GM19193 (cell line): ENCODE results near the gene KCTD12.

Experiments used
- POLR2A ChIP-seq: IDR thresholded peaks from 4 replicates; pipeline ENCODE4 v1.6.1; 2011; ENCODE audit not compliant: insufficient read depth, insufficient read length; ENCODE audit errors: extremely low read depth

KCTD12 gene

GRCh38 chr13:76886292-76887075, at the start of gene KCTD12:
TSS of gene KCTD12 (minus strand) at chr13:76886405. CDS start at chr13:76886148, 257 bp downstream.
- TF ChIP-seq POLR2A: peak; percentile 89

DNA sequence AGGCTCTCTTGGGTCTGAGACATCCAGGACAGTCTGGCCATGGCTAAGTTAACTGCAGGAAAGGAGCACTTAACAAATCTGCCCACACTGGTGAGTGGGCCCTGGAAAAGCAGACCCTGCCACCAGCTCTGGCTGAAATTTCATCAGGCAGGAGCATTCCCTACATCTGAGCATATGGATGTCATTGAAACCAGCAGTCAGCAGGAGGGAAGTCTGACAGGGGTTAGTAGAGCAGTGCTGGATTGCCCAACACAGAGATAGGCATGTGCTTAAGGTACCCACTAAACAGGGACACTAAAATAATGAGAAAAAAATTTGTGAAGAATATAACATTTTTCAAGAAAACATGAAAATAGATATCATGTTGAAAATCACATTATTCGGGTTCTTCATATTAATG, 48.5 kb upstream of the KCTD12 start:
- no peak for TF ChIP-seq POLR2A

GRCh38 chr13:76932076-76932475, 45.9 kb upstream of the KCTD12 start:
- TF ChIP-seq POLR2A: no peak

- no peak for TF ChIP-seq POLR2A
Observed at GRCh38 chr13:76929851-76930374, 43.7 kb upstream of the KCTD12 start.

GRCh38 chr13:76929320-76929719, 43.1 kb upstream of the KCTD12 start:
- TF ChIP-seq POLR2A: no peak

DNA sequence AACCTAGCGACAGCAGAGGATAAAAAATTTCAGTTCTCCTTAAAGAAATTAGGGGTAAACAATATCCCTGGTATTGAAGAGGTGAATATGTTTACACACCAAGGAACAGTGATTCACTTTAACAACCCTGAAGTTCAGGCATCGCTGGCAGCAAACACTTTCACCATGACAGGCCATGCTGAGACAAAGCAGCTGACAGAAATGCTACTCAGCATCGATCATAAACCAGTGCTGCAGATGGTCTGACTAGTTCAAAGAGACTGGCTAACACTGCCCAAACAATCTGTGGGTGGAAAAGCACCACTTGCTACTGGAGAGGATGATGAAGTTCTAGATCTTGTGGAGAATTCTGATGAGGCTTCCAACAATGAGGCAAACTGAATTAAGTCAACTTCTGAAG, 42.3 kb upstream of the KCTD12 start:
- TF ChIP-seq POLR2A: no peak

DNA sequence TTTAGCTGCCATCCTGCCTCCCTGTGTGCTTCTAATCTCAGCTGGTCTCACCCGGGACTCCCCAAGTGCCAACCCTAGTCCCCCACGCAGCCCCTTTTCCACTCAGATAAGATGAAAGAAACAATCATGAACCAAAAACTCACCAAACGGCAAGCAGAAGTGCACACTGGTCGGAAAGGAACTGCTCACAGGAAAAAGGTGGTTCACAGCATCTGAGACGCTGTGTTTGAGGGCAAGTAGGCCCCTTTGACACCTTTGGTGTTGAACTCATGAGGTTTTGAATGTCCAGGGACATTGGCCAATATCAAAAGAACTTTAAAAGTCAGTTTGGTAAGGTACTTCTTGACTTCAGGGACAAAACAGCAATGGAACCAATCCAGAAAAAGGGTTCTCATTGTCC, 41.8 kb upstream of the KCTD12 start:
- no peak for TF ChIP-seq POLR2A

DNA sequence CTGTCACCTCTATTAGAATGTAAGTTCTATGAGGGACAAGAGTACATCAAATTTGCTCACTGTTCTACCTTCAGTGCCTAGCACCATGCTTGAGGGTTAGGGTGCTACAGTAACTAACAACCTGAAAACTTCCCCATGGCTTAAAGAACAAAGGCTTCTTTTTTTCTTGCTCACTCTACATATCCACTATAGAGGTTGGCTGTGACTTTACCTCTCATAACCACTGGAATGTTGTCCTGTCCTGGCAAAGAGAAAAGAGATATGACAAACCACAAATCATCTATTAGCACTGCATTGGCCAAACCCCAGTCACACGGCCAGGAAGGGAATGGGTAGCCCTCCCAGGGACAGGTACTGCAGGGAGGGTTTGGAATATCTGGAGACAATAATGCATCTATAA, 38.9 kb upstream of the KCTD12 start:
- no peak for TF ChIP-seq POLR2A

GRCh38 chr13:76921516-76921915, 35.3 kb upstream of the KCTD12 start:
- TF ChIP-seq POLR2A: no peak

DNA sequence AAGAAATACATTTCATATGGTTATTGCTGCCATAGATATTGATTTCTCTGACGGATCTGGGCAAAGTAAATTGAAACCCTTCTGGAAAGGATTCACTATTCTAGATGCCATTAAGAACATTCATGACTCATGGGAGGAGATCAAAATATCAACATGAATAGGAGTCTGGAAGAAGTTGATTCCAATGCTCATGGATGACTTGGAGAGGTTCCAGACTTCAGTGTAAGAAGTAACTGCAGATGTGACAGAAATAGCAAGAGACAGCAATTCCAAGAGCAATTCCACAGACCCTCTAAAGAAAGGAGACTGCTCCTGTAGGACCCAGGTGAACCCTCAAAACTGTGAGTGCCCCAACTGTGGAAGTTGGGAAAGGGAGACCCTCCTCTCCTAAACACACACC, 30.9 kb upstream of the KCTD12 start:
- no peak for TF ChIP-seq POLR2A

DNA sequence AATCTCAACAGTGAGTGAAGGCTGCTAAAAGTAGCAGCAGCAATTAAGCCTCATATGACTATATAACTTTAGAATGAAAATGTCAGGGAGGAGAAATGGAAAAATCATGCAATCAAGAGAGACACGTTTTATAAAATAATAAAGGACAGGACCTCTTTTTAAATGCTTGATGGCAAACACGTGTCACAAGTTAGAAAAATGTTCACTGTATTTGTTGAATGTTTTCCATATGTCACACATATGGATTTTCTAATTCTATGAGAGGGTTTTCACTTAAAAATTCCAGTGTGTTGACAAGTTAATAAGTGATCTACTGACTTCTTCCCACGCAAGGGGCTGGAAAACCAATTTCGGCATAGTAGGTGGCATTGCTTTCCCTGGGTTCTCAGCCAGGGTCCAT, 27.7 kb upstream of the KCTD12 start:
- no peak for TF ChIP-seq POLR2A

DNA sequence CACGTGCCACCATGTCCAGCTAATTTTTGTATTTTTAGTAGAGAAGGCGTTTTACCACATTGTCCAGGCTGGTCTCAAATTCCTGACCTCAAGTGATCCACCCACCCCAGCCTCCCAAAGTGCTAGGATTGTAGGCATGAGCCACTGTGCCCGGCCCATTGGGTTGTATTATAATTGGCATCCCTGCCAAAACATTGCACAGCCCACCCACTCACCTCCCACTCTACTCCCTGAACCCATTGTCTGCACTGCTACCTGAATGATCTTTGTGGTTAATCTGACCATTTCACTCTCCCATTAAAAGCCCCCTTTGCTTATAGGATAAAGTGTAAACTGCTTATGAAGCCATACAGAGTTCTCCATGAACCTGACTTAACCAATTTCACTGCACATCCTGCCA, 26.3 kb upstream of the KCTD12 start:
- no peak for TF ChIP-seq POLR2A

- no peak for TF ChIP-seq POLR2A
Observed at GRCh38 chr13:76904507-76904906, 18.3 kb upstream of the KCTD12 start.

DNA sequence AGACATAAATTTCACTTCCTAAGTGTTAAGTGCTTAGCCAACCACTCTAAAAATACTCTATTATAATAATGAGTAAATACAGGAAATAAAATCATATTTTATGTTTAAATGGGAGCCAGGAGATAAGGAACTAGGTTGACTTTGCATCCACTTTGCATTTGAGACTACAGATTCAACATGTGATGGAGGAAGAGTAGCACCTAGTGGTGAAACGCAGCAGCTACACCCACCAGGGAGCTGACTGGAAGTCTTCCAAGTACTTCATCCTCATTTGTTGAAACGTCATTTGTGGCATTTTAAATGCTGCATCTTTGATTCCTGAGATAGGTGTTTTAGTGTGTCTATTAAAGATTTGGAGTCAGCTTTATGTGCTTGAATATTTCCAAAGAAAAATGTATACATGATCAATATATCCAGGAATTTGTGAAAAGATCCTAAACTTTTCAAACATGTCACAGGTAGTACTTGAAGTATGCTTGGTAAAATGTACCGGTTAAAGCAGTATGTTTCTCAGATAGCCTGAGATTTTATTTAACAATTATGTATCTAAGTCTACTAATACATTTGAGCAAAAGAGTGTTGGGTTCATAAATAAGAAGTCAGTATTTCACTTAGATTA, 17.4 kb upstream of the KCTD12 start:
- TF ChIP-seq POLR2A: no peak

GRCh38 chr13:76894401-76895110, 8.4 kb upstream of the KCTD12 start:
- no peak for TF ChIP-seq POLR2A
